NCI-H187 treated with DMSO at 0.1 percent for 48 hours (cell line): ENCODE results near the gene CTAGE1.
"Not testable (repeated sequence)": the region's sequence is repeated elsewhere in the genome, so short reads cannot be mapped to it uniquely, and the experiment has no call there.

Source experiments
- DNase-seq: peaks from one replicate; lab custom pipeline; 2025; lab: John Stamatoyannopoulos, UW

Gene CTAGE1

DNA sequence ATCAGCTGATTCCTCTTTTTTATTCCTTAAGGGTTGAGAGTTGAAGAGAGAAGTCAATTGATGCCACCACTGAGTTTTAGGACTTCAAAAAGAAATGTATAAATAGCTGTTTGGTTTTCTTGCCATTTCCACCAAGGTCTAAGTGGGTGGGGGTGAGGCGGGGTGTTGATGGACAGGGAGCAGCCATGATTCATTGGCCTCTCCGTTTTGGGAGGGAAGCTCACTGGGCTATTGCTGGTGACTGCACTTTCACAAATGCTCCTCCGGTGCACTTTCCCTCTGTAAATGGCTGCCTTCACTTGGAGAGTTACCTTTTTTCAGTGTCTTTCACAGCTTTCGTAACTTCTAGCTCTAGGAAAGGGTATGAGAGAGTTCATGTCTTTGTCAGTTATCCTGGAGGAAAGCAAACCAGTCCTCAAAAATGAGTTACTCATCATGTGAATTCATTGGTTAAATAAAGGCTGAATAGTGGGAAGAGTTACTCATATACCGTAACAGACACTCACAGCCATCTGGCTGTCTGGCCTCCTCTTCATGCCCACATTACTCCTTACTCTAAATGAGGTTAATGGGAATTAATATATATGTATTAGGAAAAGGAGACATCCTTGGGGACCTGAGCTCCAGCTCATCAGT, 17.4 kb upstream of the CTAGE1 start:
- DNase-seq: no peak

DNA sequence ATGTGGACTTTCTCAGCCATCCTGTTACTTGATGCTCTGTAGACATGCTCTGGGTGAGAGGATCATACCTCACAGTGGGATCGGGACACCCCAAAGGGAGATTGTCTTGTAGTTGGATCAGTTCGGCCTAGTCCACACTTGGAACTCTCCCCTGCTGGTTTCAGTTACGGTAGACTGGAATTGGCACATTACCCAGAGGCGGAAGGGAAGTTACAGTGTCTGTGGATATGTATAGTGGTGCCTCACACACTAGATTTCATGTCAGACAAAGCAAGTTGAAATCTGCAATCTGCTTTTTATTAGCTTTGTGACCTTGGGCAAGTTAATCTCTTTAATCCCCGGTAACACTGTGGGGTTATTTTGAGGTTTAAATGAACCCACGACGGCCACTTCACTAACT, 16.2 kb upstream of the CTAGE1 start:
- DNase-seq: no peak

DNA sequence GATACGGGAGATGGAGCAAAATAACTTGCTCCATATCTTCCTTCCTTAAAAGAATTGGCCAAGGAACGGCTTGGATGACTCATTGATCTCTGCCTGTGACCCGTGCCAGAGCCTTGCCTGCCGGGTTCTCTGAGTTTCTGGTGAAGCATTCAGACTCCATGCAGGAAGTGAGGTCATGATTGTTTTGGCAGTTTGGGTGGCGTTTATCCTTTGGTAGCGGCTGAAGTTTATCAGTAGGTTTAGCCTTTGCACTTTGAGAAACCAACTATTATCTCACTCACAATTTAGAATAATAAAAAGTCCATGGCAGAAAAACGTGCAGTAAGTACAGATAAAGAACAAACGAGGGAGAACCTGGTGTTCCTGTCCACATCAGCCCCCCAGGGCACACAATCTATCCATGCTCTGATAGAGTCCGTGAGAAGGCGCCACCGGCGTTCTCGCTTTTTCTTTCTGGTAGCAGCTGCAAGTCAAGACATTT, 15.0 kb upstream of the CTAGE1 start:
- DNase-seq: no peak

DNA sequence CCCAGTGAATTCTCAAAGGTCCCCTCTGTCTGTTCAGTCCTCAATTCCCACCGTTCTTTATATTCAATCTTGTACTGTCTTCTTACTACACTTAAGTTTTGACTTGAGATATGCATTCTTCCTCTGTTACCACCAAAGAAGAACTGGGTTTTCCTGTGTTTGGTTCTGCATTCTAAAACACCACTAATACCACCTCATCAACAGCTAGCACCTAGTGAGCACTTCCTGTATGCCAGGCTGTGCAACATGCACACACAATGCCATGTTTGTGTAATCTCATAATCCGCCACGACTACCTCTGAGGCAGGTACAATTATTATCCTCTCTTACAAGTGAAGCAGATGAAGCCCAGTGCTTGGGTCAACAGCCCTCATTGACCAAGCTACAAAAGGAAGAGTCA, 11.8 kb upstream of the CTAGE1 start:
- DNase-seq: no peak

DNA sequence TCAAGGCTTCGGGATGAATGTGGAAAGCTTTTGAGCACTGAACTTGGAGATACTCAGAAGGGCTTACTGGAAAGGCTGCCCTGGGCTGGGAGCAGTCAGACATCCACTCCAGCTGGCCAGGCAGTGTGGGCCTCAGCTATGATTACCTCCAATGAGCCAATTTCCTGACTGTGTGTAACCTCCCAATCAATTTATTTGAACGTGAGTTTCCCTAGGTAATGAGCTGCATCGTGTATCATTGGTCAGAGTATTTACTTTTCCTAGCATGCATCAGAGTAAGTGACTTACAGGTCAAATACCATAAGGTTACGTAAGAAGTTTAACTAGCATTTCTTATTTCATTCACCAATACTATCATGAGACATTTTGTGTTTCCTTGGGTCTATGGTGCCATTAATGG, 11.0 kb upstream of the CTAGE1 start:
- no peak for DNase-seq

DNA sequence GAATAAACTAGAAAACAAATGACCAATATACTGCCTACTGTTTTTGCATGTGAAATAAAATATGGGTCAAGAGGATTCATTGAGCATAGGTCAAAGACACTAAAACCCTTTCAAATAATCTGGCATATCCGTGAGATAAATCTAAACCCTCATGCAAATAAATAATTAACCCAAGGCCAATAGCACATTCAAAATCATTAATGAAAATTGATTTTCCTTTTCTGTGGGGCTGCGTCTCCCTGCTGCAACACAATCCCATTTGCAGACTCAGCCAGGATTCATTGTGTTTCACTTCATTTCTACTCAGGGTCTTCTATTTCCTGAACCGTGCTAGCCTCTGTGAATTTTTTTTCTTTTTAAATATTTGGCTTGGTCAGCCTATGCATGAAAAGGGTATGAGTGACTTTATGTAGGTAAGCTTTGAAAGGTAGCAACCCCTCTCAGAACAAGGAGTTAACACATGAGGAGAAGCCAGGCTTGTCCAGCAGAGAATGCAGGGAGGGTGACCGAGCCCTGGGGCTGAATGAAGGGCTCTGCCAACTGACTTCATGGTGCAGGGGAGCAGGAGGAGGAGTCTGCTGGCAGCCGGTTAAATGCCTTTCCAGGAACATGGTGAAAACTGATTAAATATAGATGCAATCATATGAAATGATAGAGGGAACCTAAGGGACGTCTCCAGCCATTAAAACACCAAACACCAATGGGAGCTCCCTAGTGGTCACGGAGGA, 10.3 kb upstream of the CTAGE1 start:
- DNase-seq: no peak

DNA sequence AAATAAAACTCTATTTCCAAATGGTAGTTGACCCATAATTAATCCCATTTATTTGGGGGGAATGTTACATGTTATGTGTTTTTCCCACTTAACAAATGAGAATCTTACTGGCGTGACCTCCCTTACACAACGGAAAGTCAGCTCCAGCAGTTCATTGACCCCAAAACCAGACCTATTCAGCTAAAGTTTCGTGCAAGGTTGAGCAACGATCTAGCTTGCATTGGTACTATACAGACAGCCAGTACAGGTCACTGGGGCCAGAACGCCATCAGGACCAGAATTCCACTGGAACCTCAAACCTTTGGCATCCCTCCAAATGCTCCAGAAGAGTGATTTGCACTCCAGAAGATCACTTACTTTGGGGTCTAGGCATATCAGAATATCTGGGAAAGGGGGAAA, 6.8 kb upstream of the CTAGE1 start:
- DNase-seq: no peak

DNA sequence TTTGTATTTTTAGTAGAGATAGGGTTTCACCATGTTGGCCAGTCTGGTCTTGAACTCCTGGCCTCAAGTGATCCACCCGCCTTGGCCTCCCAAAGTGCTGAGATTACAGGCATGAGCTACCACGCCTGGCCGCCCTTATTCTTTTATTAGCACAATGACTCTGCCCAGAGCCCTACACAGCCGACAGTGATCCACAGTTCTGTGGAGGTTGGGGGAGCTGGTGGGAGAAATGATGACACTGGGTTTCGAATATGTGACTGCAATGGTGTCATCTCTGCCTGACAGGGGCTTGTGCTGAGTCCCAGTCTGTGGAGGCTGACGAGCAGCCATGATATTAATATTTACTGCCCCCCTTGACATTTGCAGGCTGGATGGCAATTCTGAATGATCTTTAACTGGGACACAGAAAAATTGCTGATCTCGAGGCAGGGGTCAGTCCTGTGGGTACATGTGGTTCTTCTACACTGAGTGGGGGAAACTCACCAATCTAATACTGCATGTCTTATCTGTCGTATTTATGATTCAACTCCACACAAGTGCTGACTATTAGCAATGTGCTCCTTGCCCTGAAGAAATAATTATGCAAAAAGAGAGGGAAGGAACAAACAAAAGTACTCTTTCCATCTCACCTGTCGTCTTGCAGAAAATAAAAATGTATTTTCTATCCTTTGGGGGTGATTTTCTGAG, 6.3 kb upstream of the CTAGE1 start:
- DNase-seq: no peak

DNA sequence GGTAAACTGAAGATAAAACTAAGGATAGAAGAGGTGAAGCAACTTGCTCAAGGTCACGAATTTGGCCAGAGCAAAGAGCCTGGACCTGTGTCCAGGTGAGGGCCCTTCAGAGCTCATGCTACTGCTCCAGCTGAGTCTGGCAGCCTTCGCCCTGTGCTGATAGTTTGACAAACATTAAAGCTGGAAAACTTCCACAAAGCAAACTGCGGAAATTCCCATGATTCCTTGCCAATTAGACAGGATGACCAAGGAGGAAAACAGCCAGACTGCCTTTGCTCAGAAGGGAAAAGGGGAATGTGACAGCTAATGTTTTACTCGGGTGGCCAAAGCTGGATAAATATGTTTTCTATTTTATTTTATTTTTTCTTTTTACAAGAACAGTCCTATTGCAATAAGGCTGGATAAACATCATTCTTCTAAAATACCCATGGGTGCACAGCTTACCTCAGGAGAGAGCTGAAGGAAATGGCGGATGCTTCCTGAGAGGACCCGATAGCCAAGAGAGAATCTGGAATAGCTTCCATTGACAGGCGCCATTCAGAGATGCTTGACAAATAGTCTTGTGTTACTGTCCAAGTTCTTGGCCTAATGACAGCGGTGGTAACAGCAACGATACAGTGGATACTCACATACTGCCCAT, 5.3 kb upstream of the CTAGE1 start:
- DNase-seq: no peak

DNA sequence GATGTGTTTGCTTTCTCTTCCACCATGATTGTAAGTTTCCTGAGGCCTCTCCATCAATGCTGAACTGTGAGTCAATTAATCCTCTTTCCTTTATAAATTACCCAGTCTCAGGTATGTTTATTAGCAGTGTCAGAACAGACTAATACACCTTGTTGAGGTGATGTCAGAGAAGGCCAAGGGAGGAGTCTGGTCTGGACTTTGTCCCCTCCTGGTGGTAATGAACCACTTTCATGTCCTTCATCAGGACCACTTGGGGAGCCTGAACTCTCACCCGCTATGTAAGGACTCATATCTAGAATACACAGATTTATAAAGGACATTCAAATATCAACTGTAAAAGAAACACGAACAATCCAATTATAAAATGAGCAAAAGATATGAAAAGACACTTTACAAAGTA, 2.9 kb upstream of the CTAGE1 start:
- DNase-seq: no peak

DNA sequence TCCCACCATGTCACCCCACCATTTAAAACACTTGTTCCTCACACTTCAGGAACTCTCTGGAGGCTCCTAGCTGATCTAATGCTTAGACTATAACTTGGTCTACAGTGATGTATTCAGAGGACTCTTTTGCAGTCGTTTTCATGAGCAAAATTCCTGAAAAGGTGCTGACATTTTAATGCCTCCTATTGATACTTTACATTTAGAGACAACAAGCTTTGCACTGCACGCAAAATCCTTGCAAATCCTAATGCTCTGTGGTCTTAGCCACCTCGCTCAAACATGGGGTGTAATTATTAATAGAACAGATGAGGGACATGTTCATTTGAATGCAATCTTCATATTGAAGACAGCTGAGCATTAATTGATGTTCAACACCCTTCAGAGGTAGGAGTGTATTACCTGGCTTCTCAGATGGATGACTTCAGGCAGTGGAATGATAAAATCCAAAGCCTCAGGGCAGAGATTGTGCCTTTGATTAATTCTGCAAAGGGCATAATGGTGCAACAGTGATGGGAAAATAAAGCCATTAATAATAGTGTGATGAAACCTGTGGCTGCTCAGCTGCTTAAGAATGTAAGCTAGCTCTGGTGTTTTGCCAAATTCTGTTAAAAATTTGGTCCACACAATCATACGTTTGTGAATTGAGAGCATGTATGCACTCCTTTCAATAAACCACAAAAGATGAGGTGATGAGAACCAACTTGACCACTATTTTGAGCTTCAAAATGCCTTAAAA, 5.4 kb downstream of the CTAGE1 start:
- DNase-seq: no peak

DNA sequence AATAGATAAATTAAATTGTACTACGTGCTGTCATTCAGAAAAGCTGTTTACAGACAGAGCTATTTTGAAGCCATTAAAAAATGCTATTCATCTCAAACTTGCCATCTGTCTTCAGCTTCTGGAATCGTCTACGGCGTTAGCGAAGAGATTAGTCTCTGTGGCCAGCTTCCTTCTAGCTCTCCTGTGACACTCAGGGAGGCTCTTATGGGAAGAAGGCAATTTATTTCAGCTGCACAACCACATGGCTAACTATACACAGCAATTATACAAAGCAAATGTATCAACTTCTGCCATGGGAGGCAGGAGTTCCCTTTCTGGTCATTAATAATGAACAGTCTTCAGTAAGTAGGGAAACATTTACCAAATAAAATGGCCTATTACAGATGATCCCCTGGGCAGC, 6.3 kb downstream of the CTAGE1 start:
- DNase-seq: no peak

DNA sequence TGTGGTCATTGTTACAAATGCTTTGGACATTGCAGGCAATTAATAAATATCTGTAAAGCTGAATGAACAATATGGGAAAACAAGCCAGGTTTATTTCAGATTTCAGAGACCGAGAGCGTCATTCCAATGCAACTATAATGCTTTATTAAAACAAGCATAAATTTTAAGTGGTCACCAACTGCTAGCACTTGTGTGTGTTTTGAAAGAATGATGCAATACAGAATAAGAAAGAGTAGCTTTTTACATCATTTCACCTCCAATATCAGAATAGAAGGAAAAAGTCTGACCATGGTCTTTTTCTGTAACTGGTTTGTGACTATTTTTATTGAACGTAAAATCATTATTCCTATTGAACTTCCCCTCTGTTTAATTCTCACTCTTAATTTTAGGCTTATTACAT, 7.6 kb downstream of the CTAGE1 start:
- no peak for DNase-seq

DNA sequence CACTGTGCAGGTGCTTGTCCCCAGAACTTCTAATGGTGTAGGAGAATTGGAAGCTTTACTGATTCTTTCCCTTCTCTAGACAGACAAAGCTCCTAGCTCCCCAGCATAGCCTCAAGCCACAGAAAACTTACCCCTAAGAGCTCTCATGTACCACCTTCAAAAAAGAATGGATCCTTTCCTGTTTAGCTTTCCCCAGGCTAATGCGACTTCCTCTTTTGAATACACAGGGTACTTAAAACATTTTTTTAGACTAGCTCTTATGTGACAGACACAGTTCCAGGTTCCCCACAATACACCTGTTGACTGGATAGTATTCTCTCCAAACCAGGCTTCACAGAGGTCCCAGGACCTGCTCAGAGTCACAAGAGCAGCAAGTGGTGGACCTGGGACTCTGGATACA, 8.3 kb downstream of the CTAGE1 start:
- DNase-seq: no peak

DNA sequence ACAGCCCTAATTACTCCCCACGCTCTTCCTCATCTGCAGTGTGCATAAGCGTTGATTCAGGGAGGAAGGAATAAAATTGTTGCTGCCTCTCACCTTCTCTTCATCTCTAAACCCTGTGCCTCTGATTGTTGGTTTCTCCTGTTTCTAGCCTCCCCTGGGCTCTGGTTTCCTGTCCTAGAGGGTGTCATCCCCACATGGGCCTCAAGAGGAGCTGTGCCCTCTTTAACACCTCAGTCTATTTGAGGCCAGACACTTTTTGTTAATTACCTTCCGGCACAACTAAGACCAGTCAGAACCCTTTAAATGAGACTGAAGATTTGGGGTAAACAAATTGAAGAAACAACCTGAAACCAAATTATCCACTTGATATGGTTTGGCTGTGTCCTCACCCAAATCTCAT, 9.7 kb downstream of the CTAGE1 start:
- DNase-seq: no peak

DNA sequence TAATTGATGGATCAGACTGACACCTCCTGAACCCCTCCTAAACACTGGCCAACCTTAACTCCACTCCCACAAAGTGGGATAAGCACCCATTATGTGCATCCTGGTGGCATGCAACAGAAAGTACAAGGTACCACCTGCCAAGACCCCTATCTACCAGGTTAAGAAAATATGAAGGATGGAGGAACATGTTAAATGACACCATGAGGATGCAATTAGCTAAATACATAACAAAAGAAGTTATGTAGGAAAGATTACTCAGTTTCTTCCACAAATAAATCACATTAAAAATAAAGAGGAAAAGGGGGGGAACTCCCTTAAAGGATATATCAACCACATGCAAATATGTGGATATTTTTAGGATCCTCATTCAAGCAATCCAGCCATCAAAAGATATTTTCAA, 12.6 kb downstream of the CTAGE1 start:
- no peak for DNase-seq

DNA sequence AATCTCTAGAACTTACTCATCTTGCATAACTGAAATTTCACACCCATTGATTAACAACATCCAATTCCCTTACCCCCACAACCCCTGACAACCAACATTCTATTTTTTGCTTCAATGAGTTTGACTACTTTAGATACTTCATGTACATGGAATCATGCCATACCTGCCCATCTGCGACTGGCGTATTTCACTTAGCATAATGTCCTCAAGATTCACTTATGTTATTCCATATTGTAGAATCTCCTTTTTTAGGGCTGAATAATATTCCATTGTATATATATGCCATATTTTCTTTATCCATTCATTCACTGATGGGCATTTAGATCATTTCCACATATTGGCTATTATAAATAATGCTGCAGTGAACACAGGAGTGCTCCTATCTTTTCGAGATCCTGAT, 13.8 kb downstream of the CTAGE1 start:
- no peak for DNase-seq

DNA sequence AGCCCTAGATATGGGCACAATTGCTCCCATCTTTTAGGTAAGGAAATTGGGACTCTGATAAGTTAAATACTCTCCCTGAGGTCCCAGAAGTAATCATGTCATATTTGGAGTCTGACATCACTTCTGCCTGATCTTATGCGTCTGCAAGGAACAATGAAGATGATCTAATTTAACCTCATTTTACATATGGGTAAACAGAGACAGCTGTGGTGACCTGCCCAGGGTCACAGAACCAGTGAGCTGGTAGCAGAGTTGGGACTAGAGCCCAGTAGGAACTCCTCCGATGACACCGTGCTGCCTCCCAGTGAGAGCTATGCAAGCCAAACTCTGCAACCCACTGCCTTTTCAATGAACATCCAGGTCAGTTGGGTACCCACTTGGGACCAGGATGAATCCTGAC, 17.8 kb downstream of the CTAGE1 start:
- DNase-seq: no peak

DNA sequence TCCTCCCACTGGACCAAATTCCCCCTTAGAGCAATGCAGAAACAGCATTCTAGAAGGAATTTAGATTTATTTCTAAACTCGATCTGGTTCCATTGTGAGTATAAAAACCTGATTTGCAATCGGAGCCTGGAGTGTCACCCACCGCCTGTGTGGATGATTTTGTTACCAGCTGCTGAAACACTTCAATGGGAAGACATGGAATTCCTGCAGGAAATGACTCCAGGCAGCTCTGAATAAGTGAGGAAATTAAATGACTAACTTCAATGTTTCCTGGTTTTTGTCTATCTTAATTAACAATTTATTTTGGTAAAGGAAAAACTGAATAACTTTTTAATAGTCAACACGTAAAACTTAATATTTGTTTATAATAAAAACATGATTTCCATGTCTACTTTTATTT, 19.3 kb downstream of the CTAGE1 start:
- DNase-seq: no peak

DNA sequence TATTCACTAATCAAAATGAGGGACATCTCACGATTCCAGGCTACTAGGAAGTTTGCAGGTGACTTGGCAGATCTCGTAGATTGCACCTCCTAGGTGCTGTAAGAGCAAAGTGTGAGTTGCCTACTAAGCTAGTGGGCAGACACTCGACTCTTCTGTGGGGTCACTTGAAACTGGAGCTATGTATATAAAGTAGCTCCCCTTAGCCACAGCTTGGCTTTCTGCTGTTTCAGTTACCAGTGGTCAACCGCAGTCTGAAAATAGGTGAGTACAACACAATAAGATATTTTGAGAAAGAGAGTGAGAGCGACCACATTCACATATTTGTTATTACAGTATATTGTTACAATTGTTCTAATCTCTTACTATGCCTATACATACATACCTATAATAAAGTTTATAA, 23.3 kb downstream of the CTAGE1 start:
- DNase-seq: no peak

DNA sequence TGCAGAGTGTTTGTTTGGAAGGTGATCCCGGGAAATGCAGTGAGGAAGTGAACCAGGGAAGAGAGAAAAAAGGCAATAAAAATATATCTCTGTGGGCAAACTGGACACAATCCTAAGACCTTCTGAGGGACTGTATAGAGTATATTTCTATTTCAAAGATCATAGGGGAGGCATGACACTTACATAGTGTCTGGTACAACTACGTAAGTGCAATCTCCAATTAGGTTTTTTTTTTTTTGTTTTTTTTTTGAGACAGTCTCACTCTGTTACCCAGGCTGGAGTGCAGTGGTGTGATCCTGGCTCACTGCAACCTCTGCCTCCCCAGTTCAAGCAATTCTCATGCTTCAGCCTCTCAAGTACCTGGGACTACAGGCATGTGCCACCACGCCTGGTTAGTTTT, 24.6 kb downstream of the CTAGE1 start:
- not testable (repeated sequence) for DNase-seq
